GM19043 (cell line): ENCODE results near the gene BICRA.
"Not testable (repeated sequence)": the region's sequence is repeated elsewhere in the genome, so short reads cannot be mapped to it uniquely, and the experiment has no call there.

Experiments
- ATAC-seq: cut with Tn5 transposase; IDR thresholded peaks from one replicate; pipeline ENCODE4 v1.9.1; 2021; ENCODE audit warnings: low read depth; ENCODE audit not compliant: unreplicated experiment

The BICRA gene

DNA sequence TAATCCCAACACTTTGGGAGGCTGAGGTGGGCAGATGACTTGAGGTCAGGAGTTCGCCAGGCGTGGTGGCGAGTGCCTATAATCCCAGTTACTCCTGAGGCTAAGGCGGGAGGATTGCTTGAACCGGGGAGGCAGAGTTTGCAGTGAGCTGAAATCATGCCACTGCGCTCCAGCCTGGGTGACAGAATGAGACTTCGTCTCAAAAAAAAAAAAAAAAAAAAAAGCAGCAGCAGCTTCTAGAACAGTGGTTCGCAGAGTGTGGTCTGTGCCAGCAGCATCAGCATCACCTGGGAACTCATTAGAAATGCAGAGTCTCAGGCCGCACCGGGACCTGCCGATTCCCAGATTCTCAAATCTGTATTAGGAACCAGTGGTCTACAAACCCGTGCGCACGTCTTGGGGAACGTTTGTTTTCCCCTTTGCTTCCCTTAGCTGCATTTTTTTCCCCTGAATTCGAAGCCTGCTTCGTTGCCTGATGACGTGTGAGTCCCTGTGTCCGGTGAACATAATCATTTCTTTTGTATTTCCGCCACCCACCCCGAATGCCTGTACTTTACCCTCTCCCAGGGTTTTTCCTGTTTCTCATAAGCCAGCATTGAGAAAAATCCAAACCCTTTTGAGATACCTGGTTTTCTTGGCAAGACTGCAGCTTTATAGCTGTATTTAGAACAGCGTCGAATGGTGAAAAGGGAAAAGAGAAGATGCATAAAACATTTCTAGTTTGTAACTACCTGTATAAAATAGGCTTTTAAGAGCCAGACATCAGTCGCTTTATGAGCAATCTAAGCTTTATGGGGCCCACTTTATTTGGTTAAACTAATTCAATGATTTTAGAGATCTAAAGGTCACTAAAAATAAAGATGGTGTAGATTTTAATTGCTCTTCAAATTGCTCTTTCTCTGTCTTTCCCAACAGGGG, 49.8 kb downstream of the BICRA start:
- no peak for ATAC-seq

DNA sequence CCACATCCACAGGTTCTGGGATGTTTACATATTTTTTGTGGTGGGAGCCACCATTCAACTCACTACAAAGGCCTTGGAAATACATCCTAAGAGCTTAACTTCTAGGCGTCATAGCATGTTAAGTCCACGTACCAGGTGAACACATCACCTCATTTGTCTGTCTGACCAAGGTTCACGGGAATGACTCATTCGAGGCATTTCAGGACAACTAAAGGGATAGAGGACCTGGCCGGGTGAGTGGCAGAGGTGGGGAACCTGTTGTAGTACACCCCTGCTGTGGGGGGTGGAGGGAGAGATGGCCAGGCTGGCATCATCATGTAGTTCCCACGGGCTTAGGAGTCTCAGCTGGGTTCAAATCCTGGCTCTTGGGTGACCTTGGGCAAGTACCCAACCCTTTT, 51.5 kb downstream of the BICRA start:
- no peak for ATAC-seq

DNA sequence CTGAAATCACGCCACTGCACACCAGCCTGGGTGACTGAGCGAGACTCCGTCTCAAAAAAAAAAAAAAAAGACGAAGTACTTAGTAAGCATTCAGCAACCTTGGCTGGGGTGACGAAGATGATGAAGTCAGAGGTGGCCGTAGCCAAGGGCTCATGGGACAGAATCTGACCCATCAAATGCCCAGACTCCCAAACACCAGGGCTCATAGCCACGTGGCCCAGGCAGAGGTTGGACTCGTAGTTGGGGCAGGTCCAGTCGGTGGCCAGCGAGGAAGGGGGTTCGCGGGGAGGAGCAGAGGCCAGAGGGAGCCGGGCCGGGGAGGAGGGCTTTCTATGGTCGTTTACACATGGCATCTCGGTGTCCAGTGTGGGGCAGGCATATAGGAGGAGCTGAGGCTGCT, 52.2 kb downstream of the BICRA start:
- no peak for ATAC-seq

DNA sequence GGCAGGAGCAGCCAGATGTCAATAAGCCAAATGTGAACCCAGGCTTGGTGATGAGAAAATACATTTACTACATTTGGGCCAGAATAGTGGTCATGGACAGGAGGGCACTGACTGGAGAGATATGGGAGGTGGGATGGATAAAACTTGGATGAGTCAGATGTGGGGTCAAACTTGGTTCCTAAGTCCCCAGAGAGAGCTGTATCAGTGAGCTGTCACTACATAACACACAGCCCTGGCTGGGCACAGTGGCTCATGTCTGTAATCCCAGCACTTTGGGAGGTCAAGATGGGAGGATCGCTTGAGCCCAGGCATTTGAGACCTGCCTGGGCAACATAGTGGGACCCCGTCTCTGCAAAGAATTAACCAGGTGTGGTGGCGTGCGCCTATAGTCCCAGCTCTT, 52.7 kb downstream of the BICRA start:
- no peak for ATAC-seq

DNA sequence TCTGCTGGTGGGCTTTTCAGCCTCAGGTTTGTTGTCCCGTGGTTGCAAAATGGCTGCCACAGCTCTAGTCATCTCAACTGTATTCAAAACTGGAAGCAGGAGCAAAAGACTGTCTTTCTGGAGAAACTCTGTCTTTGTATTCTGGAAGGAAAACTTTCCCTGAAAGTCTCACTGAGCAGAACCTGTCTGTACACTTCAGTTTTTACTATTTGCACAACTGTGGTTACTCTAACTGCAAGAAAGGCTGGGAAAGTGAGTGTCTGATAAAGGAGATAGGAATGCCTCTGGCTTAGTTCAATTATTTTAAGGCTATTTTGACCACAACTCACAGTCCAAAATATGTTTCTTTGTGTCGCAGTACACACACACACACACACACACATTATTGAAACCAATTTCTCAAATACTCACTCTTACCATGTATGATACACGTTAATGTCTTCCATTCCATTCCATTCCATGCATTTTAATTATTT, 54.5 kb downstream of the BICRA start:
- no peak for ATAC-seq

DNA sequence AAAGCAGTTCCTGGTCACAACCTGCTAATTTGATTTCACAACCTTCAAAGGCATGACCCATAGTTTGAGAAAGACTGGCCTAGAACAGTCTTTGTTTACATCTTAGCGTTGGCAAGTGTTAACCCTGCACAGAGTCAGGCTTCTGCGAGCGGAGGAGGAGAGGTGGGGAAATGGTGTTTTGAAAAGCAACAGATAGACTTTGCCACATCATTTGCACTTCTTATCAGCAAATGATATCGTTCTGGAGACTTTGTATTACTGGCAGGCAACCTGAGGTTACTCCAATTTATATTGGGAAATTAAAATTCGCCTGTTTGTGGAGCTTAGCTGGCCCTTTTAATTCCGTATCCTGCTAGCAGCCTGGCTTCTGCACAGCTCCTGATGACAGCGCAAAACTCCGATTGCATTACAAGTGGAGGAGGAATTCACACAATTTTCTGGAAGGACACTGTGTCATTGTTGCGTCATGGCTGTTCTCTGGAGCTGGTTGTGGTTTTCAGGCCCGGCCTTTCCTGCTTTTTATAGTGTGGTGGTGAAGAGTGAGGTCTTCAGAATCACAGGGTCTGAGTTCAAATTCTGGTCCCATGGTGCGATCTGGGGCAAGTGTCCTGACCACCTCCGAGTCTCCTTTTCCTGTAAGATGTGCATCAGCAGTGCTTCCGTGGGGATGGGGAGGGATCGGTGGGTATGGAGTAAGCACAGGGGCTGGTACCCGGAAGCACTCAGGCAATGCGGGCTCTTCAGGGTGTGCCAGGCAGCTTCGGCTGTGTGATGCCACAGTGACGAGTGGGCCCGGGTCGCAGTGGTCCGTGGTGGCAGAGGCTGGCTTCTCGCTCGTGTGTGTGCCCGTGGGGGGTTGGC, 55.2 kb downstream of the BICRA start:
- ATAC-seq, result no peak

DNA sequence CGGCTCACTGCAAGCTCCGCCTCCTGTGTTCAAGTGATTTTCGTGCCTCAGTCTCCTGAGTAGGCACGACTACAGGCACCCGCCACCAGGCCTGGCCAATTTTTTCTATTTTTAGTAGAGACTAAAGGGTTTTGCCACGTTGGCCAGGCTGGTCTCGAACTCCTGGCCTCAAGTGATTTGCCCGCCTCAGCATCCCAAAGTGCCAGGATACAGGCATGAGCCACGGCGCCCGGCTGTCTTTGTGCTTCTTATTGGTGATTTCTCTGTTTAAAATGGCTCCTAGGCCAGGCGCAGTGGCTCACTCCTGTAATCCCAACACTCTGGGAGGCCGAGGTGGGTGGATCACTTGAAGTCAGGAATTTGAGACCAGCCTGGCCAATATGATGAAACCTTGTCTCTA, 59.6 kb downstream of the BICRA start:
- not testable (repeated sequence) for ATAC-seq

DNA sequence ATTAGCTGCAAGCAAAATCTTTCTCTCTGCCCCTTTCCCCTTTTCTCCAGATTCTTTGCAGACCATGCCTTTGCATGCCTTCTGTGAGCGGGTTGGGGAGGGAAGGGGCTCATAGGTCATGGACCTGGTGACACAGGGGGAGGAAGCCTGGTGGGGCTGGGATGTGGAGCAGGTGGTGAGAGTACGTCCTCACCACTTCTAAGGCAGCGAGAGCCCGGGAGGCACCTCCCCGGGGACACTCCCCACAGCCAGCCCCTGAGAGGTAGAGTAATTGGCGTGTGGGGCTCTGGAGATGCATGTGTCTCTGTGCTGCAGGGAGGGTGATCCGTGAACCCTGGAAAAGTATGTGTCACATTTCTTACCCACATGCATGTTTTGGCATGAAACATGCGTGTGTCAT, 61.8 kb downstream of the BICRA start:
- ATAC-seq, result no peak

DNA sequence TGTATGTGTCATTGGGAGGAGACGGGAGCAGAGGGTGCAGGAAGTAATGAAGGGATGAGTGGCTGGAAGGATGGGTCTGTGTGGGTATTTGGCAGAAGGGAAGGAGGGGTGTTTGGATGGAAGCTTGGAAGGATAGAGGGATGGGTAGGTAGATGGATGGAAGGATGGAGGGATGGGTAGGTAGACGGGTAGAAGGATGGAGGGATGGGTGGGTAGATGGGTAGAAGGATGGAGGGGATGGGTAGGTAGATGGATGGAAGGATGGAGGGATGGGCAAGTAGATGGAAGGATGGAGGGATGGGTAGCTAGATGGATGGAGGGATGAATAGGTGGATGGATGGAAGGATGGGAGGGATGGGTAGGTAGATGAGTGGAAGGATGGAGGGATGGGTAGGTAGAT, 62.6 kb downstream of the BICRA start:
- no peak for ATAC-seq

DNA sequence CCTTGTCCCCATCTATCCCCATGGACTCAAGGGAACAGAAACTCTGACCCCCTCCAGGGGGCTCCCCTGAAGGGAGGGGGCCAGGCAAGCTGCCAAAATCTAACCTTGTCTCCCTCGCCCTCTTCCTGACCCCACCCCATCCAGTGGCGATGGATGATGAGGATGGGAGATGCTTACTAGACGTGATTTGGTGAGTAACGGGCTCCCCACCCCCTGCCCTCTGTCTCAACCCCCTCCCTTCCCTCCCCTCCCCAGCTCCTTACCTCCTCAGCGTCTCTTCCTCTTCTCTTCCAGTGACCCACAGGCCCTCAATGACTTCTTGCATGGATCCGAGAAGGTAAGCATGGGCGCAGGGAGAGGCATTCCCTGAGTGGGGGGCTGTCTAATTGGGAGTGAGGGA, 64.5 kb downstream of the BICRA start:
- no peak for ATAC-seq

DNA sequence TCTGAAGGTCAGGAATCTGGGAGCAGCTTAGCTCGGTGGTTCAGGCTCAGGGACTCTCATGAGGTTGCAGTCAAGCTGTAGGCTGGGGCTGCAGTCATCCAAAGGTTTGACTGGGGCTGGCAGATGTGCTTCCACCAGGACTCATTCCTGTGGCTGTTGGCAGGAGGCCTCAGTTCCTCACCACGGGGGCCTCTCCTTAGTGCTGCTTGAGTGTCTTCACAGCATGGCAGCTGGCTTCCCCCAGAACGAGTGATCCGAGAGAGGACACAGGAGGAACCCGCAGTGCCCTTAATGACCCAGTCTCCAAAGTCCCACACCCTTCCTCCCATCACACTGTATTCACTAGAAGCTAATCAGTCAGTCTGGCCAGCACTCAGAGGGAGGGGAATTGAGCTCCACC, 65.6 kb downstream of the BICRA start:
- ATAC-seq, result no peak

DNA sequence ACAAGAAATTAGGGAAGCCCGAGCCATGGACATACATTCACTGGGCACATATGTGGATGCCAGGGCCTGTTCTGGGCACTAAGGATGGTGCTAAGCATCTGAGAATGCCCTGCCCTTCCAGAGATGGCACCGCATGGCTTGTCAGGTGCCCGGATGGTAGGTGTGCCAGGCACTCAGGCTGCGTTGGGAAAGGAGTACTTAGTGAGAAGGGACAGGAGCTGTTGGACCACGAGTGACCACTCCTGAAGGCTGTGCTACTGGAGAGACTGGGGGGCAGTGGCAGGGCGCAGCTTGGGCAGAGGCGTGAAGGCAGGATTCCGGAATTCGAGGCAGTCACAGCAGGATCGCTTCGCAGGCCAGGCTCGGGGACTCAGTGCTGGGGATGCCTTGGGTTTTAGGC, 66.3 kb downstream of the BICRA start:
- no peak for ATAC-seq

DNA sequence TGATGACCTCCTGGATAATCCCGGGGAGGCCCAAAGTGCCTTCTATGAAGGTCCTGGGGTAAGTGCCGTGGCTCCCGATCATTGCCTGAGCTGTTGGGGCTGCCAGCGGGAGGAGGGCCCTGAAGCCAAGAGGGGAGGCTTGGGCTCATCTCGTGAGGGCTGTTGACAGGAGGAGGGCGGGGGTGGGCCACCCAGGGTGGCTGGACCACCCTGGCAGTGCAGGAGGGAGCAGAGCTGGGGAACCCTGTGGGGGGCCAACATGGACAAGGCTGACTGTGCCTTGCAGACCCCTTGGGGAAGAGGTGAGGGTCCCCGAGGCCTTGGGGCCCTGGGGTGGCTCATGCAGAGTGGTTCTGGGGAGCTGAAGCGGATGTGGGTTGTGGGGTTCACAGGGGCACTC, 66.9 kb downstream of the BICRA start:
- no peak for ATAC-seq

DNA sequence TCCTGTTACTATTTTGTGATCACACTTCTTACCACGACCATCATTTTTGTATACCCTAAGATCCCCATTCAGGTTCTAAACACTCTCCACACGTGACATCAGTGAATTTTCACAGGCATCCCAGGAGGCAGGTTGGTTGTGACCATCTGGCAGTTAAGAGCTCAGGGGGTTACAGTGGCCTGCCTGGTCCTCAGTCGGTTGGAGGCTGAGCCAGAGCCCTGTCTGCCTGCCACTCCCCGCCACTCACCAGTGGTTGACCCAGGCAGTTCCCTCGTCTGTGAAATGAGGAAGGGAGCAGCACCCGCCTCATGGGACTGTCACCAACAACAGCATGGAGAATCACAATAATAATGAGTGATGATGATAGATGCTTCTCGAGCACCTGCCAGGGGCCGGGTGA, 67.9 kb downstream of the BICRA start:
- ATAC-seq, result no peak

DNA sequence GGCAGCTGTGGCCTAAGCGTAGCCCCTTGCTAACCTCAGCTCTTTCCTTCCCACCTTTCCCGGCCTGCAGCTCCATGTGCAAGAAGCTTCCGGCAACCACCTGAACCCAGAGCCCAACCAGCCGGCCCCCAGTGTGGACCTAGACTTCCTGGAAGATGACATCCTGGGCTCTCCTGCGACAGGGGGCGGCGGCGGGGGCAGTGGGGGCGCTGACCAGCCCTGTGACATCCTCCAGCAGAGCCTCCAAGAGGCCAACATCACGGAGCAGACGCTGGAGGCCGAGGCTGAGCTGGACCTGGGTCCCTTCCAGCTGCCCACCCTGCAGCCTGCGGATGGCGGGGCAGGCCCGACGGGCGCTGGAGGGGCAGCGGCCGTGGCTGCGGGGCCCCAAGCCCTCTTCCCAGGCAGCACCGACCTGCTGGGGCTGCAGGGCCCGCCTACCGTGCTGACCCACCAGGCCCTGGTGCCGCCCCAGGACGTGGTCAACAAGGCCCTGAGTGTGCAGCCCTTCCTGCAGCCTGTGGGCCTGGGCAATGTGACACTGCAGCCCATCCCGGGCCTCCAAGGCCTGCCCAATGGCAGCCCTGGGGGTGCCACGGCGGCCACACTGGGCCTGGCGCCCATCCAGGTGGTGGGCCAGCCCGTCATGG, 70.4 kb downstream of the BICRA start:
- no peak for ATAC-seq

DNA sequence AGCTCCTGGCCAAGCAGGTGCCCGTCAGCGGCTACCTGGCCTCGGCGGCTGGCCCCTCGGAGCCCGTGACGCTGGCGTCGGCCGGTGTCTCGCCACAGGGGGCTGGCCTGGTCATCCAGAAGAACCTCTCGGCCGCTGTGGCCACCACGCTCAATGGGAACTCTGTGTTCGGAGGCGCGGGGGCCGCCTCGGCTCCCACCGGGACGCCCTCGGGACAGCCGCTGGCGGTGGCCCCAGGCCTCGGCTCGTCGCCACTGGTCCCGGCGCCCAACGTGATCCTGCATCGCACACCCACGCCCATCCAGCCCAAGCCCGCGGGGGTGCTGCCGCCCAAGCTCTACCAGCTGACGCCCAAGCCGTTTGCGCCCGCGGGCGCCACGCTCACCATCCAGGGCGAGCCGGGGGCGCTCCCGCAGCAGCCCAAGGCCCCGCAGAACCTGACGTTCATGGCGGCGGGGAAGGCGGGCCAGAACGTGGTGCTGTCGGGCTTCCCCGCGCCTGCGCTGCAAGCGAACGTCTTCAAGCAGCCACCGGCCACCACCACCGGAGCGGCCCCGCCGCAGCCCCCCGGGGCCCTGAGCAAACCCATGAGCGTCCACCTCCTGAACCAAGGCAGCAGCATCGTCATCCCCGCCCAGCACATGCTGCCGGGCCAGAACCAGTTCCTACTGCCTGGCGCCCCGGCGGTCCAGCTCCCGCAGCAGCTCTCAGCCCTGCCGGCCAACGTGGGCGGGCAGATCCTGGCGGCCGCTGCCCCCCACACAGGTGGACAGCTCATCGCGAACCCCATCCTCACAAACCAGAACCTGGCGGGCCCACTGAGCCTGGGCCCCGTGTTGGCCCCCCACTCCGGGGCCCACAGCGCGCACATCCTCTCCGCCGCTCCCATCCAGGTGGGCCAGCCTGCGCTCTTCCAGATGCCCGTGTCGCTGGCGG, 71.3 kb downstream of the BICRA start:
- no peak for ATAC-seq

DNA sequence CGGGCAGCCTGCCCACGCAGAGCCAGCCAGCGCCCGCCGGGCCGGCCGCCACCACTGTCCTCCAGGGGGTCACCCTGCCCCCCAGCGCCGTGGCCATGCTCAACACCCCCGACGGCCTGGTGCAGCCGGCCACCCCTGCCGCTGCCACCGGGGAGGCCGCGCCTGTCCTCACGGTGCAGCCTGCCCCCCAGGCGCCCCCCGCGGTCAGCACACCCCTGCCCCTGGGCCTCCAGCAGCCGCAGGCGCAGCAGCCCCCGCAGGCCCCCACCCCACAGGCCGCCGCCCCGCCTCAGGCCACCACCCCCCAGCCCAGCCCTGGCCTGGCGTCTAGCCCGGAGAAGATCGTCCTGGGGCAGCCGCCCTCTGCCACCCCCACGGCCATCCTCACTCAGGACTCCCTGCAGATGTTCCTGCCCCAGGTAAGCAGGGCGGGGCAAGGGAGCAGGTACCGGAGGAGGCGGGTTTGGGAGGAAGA, 72.0 kb downstream of the BICRA start:
- no peak for ATAC-seq

DNA sequence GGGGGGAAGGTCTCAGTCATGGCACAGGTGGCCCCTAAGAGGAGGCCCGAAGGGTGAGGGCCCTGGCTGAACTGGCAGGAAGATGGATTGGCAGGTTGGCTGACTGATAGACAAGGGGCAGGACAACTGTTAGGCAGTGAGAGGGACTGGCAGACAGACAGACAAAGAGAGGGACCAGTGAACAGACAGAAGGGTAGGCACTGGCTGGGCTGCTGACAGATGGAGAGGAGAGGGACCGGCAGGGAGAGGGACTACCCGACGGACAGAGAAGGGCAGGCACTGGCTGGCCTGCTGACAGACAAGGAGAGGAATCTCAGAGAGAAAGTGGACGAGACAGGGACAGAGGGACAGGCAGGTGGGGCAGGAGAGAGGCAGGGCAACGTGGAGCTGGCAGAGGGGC, 72.5 kb downstream of the BICRA start:
- no peak for ATAC-seq

DNA sequence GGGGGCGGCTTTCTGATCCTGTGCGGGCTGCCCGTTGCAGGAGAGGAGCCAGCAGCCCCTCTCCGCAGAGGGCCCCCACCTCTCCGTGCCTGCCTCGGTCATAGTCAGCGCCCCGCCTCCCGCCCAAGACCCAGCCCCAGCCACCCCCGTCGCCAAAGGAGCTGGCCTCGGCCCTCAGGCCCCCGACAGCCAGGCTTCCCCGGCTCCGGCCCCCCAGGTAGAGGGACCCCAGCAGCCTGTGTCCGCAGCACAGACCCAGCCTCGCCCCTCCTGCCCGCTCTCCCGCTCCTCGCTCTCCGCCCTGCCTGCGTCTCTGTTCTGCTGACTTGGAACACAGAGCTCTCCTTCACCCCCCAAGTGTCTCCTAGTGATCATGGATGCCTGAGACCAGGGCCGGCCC, 73.0 kb downstream of the BICRA start:
- ATAC-seq, result no peak

DNA sequence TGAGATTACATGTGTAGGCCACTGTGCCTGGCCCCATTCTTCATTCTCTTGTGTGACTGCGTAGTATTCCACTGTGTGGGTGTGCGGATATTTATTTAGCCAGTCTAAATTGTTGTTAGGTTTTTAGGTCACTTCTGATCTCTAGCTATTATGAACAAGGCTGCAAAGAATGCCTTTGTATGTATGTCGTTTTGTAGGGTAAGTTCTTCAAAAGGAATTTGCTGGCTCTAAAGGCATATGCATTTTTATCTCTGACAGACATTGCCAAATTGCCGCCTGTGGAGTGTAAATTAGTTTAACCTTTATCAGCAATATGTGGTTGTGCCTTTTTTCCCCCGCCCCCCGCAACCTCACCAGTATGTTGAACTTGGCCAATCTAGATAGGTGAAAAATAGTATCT, 74.0 kb downstream of the BICRA start:
- no peak for ATAC-seq
